Skin epidermis (tissue), 12 donors: ENCODE results near the gene MRPL18.

Experiments
- H3K27ac ChIP-seq, 21 experiments: fragments of 200-600 bp; sonication (generic) in 11 of 21; one replicate each; pipeline ENCODE4 v1.5.0; 2020; ENCODE audit warnings: mild to moderate bottlenecking in 3 of 21, inconsistent platforms in 2 of 21, moderate library complexity in 2 of 21
- H3K4me3 ChIP-seq, 7 experiments: fragments of 200-600 bp; sonication (generic) in 2 of 7; one replicate each; pipeline ENCODE4 v1.5.0; 2020; ENCODE audit warnings: inconsistent platforms in 2 of 7, mild to moderate bottlenecking in 2 of 7, moderate library complexity in 1 of 7

Gene MRPL18

DNA sequence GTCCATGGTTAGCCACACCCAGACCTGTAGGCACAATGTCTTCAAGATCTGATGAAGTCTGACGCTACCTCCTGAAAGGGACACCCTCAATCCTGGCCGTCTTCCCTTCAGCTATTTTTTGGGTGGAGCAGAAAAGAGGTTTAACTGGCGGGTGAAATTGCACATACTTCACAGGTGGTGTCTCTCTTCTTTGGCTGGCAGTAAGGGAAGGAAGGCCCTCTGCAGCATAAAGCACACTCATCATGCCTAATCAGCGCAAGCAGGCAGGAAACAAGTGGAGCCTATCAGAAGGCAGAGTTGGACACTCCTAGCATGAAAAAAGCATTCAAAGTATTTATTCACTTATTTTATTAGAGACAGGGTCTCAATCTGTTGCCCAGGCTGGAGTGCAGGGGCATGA is 42.7 kb downstream of the MRPL18 start:
- no peak overlapping the region for H3K27ac ChIP-seq
- no peak overlapping the region for H3K4me3 ChIP-seq

- Histone ChIP-seq H3K4me3 (no peak overlapping the region), H3K27ac (no peak overlapping the region)
Observed at GRCh38 chr6:159833556-159833955, 43.3 kb downstream of the MRPL18 start.

GRCh38 chr6:159833997-159834603 is 43.8 kb downstream of the MRPL18 start:
- H3K27ac ChIP-seq, result no peak overlapping the region
- H3K4me3 ChIP-seq, result no peak overlapping the region

GRCh38 chr6:159836718-159837490 is 46.6 kb downstream of the MRPL18 start:
- Histone ChIP-seq H3K27ac (no peak overlapping the region), H3K4me3 (no peak overlapping the region)

DNA sequence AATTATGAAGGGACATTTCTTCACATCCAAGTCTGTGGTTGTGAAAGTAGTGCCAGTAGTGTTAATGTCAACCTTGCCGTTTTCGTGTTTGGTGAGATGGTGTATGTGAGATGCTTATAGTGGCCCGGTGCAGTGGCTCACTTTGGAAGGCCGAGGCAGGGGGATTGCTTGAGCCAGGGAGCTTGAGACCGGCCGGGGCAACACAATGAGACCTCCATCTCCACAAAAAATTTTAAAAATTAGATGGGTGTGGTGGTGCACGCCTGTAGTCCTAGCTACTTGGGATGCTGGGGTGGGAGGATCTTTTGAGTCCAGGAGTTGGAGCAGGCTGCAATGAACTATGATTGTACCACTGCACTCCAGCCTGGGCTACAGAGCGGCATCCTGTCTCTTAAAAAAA is 47.2 kb downstream of the MRPL18 start:
- Histone ChIP-seq H3K27ac (no peak overlapping the region), H3K4me3 (no peak overlapping the region)

- Histone ChIP-seq H3K4me3 (no peak overlapping the region), H3K27ac (no peak overlapping the region)
Observed at GRCh38 chr6:159838020-159838744, 47.9 kb downstream of the MRPL18 start.

- H3K27ac ChIP-seq, result no peak overlapping the region
- no peak overlapping the region for H3K4me3 ChIP-seq
Observed at GRCh38 chr6:159842035-159842434, 51.8 kb downstream of the MRPL18 start.

GRCh38 chr6:159844737-159845645 is 54.7 kb downstream of the MRPL18 start:
- H3K4me3 ChIP-seq, result no peak overlapping the region
- no peak overlapping the region for H3K27ac ChIP-seq
